Lower lobe of right lung (tissue), 2 donors: ENCODE data around the gene MBNL1. TPM values are rescaled to one million over a fixed set of nuclear protein-coding genes. Genes with fewer than 3 reads are reported as not detected.

Experiments used
- ATAC-seq, 2 donors: fragments of 200-7000 bp; cut with Tn5 transposase; one replicate each; pipeline ENCODE4 v1.9.1; 2020 to 2022; ENCODE audit warnings: mild to moderate bottlenecking in 2 of 2, moderate library complexity in 2 of 2
- DNase-seq: peaks from one replicate; pipeline ENCODE4 v3.0.0-alpha.2; 2020
- H3K27ac ChIP-seq: fragments of 200-600 bp; one replicate; pipeline ENCODE4 v1.8.0; 2022
- H3K27me3 ChIP-seq: fragments of 200-600 bp; one replicate; pipeline ENCODE4 v1.8.0; 2022; ENCODE audit warnings: low read depth
- H3K36me3 ChIP-seq: fragments of 200-600 bp; one replicate; pipeline ENCODE4 v1.8.0; 2022; ENCODE audit warnings: mild to moderate bottlenecking
- H3K4me1 ChIP-seq: fragments of 200-600 bp; one replicate; pipeline ENCODE4 v1.8.0; 2022
- H3K4me3 ChIP-seq: fragments of 200-600 bp; one replicate; pipeline ENCODE4 v1.8.0; 2022; ENCODE audit warnings: mild to moderate bottlenecking
- H3K9me3 ChIP-seq: fragments of 200-600 bp; one replicate; pipeline ENCODE4 v1.8.0; 2022
- intact Hi-C: fragments of 100-400 bp; cut with DNase I; formaldehyde crosslinking; loops from one replicate; pipeline ENCODE4 v1.11.0; 2022
- total RNA-seq: library from RNA; stranded (reverse); fragmentation: NEBNext Ultra II Directional; extraction: Animal tissue kit (Norgen Biotek cat#: 25700); gene quantifications from one replicate; pipeline ENCODE4 v1.2.1, GENCODE V29; 2021
- TF ChIP-seq, protein P1 (sequence below): fragments of 200-600 bp; IDR thresholded peaks from one replicate; pipeline ENCODE4 v1.8.0; 2022; ENCODE audit warnings: antibody characterized with exemption, mild to moderate bottlenecking
- donor health status: DM: no; HTN: yes; CAD: no; lungs with severe emphysema.

The MBNL1 gene
- total RNA-seq, 1 donor from 2014 or later = 235 TPM

GRCh38 chr3:152339881-152340505 lies 71.3 kb downstream of the MBNL1 start:
- TF ChIP-seq, protein P1, sequence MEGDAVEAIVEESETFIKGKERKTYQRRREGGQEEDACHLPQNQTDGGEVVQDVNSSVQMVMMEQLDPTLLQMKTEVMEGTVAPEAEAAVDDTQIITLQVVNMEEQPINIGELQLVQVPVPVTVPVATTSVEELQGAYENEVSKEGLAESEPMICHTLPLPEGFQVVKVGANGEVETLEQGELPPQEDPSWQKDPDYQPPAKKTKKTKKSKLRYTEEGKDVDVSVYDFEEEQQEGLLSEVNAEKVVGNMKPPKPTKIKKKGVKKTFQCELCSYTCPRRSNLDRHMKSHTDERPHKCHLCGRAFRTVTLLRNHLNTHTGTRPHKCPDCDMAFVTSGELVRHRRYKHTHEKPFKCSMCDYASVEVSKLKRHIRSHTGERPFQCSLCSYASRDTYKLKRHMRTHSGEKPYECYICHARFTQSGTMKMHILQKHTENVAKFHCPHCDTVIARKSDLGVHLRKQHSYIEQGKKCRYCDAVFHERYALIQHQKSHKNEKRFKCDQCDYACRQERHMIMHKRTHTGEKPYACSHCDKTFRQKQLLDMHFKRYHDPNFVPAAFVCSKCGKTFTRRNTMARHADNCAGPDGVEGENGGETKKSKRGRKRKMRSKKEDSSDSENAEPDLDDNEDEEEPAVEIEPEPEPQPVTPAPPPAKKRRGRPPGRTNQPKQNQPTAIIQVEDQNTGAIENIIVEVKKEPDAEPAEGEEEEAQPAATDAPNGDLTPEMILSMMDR = no peak
- no peak overlapping the region for H3K27ac ChIP-seq
- no peak overlapping the region for H3K4me3 ChIP-seq
- intact Hi-C loops = no loop called here
- H3K36me3 ChIP-seq = peaks cover 44% of the 10 kb centered on the region
- peaks cover 58% of the 10 kb centered on the region for H3K4me1 ChIP-seq
- H3K9me3 ChIP-seq = no peaks in the 10 kb centered on the region
- DNase-seq (no peak), ATAC-seq (no peak)
- H3K27me3 ChIP-seq = no peaks in the 10 kb centered on the region

GRCh38 chr3:152345233-152345632 lies 76.5 kb downstream of the MBNL1 start:
- H3K4me3 ChIP-seq = no peak overlapping the region
- DNase-seq (no peak), ATAC-seq (no peak)
- TF ChIP-seq, protein P1 = no peak
- H3K36me3 ChIP-seq = peaks cover 32% of the 10 kb centered on the region
- no peak overlapping the region for H3K27ac ChIP-seq
- peaks cover 67% of the 10 kb centered on the region for H3K4me1 ChIP-seq
- intact Hi-C loops = no loop called here
- H3K9me3 ChIP-seq = no peaks in the 10 kb centered on the region
- H3K27me3 ChIP-seq = no peaks in the 10 kb centered on the region

GRCh38 chr3:152346058-152346457 lies 77.3 kb downstream of the MBNL1 start:
- Histone ChIP-seq H3K9me3 (no peaks in the 10 kb centered on the region), H3K36me3 (peaks cover 24% of the 10 kb centered on the region), H3K4me1 (peaks cover 60% of the 10 kb centered on the region), H3K27ac (no peak overlapping the region), H3K4me3 (no peak overlapping the region), H3K27me3 (no peaks in the 10 kb centered on the region)
- intact Hi-C loops = no loop called here
- TF ChIP-seq, protein P1 = no peak
- ATAC-seq (no peak), DNase-seq (no peak)

- DNase-seq = no peak
- Histone ChIP-seq H3K9me3 (no peaks in the 10 kb centered on the region), H3K27ac (no peak overlapping the region), H3K4me3 (no peak overlapping the region), H3K27me3 (no peaks in the 10 kb centered on the region), H3K36me3 (peaks cover 23% of the 10 kb centered on the region), H3K4me1 (peaks cover 53% of the 10 kb centered on the region)
- TF ChIP-seq, protein P1 = no peak
- ATAC-seq = no peak
- intact Hi-C loops = no loop called here
These were observed 78.0 kb downstream of the MBNL1 start for GRCh38 chr3:152346740-152347139.

- intact Hi-C loops = no loop called here
- Histone ChIP-seq H3K4me3 (no peak overlapping the region), H3K27me3 (no peaks in the 10 kb centered on the region), H3K9me3 (no peaks in the 10 kb centered on the region), H3K36me3 (peaks cover 9% of the 10 kb centered on the region), H3K27ac (no peak overlapping the region), H3K4me1 (peaks cover 42% of the 10 kb centered on the region)
- TF ChIP-seq, protein P1 = no peak
- ATAC-seq (no peak), DNase-seq (no peak)
These were observed 79.9 kb downstream of the MBNL1 start for GRCh38 chr3:152348436-152349177.
